GM23338 (cell line): ENCODE data around the gene KIF21A.

Experiments used
- CREB1 ChIP-seq: fragments of 250-450 bp; sonication (Bioruptor Pico); IDR thresholded peaks from 2 replicates; pipeline ENCODE4 v1.5.0; 2020; ENCODE audit warnings: low read depth, mild to moderate bottlenecking, moderate library complexity
- ETS1 ChIP-seq: IDR thresholded peaks from 2 replicates; pipeline ENCODE4 v1.6.1; 2016; ENCODE audit warnings: antibody characterized with exemption
- EZH2 ChIP-seq: fragments of 200-600 bp; sonication (generic); IDR thresholded peaks from one replicate; pipeline ENCODE4 v1.8.0; 2017; ENCODE audit warnings: antibody characterized with exemption, mild to moderate bottlenecking, low read depth; ENCODE audit not compliant: unreplicated experiment
- EZH2phosphoT487 ChIP-seq: fragments of 200-600 bp; sonication (generic); IDR thresholded peaks from one replicate; pipeline ENCODE4 v1.8.1; 2018; ENCODE audit warnings: antibody characterized with exemption; ENCODE audit not compliant: unreplicated experiment
- JUNB ChIP-seq: IDR thresholded peaks from one replicate; pipeline ENCODE4 v1.6.1; 2016; ENCODE audit warnings: antibody characterized with exemption; ENCODE audit not compliant: unreplicated experiment
- NANOG ChIP-seq: IDR thresholded peaks from 2 replicates; pipeline ENCODE4 v1.6.1; 2016; ENCODE audit warnings: antibody characterized with exemption, borderline replicate concordance
- POLR2AphosphoS5 ChIP-seq: IDR thresholded peaks from 2 replicates; pipeline ENCODE4 v1.6.1; 2016; ENCODE audit warnings: antibody characterized with exemption, low read depth
- REST ChIP-seq: IDR thresholded peaks from one replicate; pipeline ENCODE4 v1.6.1; 2018; ENCODE audit warnings: antibody characterized with exemption; ENCODE audit not compliant: unreplicated experiment
- ZNF114 ChIP-seq: fragments of 250-450 bp; sonication (Bioruptor Pico); IDR thresholded peaks from 2 replicates; pipeline ENCODE4 v1.5.0; 2020; ENCODE audit warnings: mild to moderate bottlenecking, moderate library complexity
- ZNF331 ChIP-seq: fragments of 250-450 bp; sonication (Bioruptor Pico); IDR thresholded peaks from 2 replicates; pipeline ENCODE4 v1.5.0; 2020; ENCODE audit warnings: low read depth, mild to moderate bottlenecking, moderate library complexity
- TF ChIP-seq, protein P1 (sequence below), 2 experiments: fragments of 200-600 bp in 1 of 2; sonication (generic) in 1 of 2; conservative IDR thresholded peaks; 2 replicates each; pipeline versions ENCODE4 v1.5.1 to v1.6.1; 2016 to 2017; ENCODE audit warnings: antibody characterized with exemption in 2 of 2, low read depth in 2 of 2, mild to moderate bottlenecking in 2 of 2, moderate library complexity in 1 of 2

DNA sequence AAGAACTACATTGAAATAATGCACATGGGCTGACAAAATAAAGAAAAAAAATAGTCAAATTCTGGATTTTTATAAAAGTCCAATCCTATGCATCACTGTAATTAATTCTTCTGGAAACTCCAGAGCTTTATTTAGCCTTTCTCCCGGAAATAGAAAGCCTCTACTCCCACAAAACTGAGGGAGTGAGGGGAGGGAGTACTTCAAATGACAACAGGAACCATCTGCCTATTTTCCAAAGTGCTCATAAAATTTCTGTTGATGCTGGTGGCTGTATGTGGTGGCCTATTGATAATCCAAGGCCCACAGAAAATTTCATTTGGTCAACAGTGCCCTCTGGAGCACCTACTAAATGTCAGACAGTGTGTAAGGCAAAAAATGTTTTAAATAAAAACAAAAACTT, 64.6 kb downstream of the KIF21A start:
- no peak for TF ChIP-seq JUNB
- TF ChIP-seq, protein P1, sequence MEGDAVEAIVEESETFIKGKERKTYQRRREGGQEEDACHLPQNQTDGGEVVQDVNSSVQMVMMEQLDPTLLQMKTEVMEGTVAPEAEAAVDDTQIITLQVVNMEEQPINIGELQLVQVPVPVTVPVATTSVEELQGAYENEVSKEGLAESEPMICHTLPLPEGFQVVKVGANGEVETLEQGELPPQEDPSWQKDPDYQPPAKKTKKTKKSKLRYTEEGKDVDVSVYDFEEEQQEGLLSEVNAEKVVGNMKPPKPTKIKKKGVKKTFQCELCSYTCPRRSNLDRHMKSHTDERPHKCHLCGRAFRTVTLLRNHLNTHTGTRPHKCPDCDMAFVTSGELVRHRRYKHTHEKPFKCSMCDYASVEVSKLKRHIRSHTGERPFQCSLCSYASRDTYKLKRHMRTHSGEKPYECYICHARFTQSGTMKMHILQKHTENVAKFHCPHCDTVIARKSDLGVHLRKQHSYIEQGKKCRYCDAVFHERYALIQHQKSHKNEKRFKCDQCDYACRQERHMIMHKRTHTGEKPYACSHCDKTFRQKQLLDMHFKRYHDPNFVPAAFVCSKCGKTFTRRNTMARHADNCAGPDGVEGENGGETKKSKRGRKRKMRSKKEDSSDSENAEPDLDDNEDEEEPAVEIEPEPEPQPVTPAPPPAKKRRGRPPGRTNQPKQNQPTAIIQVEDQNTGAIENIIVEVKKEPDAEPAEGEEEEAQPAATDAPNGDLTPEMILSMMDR (conservative IDR thresholded peaks at IDR 0.05; ENCODE audit: low read depth in 2 of 2): no peak
- no peak for TF ChIP-seq POLR2AphosphoS5
- no peak for TF ChIP-seq EZH2
- TF ChIP-seq EZH2phosphoT487: no peak
- TF ChIP-seq CREB1 (CRISPR knock-in tag): no peak
- no peak for TF ChIP-seq REST
- no peak for TF ChIP-seq ZNF331 (CRISPR knock-in tag)
- no peak for TF ChIP-seq ETS1
- no peak for TF ChIP-seq ZNF114 (CRISPR knock-in tag)
- TF ChIP-seq NANOG: no peak
